GM18868 (cell line): ENCODE measurements around the gene IL17REL.

Experiments
- ATAC-seq: cut with Tn5 transposase; IDR thresholded peaks from one replicate; pipeline ENCODE4 v1.9.1; 2021; ENCODE audit warnings: mild to moderate bottlenecking, moderate library complexity; ENCODE audit not compliant: unreplicated experiment

IL17REL gene

DNA sequence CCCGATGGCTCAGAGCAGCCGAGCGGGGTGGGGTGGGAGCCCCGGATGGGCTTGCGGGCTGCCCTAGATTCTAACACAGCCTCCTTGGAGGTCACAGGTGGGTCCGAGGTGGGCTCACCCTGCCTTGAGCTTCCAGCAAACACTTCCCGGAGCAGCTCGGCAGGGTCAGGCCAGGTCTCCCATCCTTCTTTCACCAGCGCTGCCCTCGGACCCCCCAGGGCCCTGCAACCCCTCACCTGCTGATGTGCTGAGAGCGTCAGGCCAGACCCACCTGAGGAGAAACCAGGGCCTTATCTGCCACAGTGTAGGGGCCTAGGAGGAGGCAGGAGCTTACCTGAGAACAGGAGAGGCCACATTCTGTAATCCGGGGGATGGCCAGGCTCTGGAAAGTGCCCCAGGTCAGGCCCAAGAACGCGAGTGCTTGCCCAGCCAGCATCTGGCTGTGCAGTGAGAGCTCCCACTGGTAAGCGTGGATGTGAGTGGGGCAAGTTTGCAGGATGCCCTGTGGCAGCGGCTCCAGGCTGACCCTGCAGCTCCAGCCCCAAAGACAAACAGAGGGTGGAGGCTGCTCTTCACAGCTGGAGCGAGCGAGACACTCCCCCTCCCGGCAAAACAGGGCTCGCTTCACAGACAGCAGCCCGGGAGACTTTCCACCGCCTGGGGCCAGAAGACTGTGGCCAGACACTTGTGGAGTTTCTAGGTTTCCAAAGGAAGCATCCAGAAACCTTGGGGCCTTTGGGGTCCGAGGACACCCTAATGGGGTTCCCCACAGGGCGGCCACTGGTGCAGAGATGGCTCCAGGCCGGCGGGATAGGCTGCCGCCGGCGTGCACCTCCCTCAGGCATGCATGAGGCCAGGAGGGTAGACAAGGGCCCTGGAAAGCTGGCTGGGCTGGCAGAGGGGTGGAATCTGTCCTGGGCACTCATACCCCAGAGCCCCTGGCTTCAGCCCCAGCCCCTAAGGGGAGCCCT, at the start of gene IL17REL:
Gene IL17REL (minus strand): TSS at position 555 of the 971 bp plus-strand sequence. CDS start 119 bp downstream, at position 436.
- ATAC-seq, result no peak

DNA sequence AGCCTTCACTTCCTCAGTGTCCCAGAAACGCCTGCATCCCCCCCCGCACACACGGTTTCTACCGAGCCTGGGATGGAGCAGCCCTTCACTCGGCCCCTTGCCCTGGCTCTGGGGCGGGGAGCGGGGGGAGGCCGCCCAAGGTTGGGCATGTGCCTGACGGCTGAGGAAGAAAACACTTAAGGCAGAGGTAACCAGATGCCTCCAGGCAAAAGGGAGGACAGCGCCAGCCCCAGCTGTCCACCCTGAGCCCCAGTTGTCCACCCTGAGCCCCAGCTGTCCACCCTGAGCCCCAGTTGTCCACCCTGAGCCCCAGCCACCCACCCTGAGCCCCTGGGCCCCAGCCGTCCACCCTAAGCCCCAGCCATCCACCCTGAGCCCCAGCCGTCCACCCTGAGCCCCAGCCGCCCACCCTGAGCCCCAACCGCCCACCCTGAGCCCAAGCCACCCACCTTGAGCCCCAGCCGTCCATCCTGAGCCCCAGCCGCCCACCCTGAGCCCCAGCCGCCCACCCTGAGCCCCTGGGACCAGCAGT, 49.3 kb upstream of the IL17REL start:
- ATAC-seq, result no peak

DNA sequence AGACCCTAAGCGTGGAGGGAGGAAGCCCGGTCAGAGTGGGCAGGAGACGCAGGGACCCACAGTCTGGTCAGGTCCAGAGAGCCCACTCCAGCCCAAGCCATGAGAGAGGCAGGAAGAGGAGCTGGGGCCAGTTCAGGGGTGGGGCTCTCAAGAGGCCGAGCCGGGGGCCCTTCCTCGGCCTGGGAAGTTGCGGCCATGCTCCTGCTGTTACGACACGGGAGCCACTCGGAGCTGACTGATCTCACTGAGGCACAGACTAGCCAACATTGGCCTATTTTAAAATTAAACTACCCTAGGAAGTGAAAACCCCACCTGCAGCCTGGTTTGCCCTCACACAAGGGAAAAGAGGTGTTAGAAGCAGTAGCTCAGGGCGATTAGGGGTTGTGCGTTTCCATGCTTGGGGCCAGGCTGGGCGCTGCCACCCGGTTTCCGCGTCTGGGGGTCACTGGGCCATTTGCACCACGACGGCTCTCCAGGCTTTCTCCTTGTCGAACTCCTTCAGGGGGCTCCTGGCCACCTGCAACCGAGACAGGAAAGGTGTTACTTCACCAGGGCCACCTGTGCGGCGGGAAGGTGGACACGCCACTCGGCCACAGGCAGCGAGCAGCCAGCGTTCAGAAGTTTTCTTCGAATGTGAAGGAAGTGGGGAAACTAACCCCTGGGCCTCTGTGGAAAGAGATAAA, 48.7 kb upstream of the IL17REL start:
- no peak for ATAC-seq

DNA sequence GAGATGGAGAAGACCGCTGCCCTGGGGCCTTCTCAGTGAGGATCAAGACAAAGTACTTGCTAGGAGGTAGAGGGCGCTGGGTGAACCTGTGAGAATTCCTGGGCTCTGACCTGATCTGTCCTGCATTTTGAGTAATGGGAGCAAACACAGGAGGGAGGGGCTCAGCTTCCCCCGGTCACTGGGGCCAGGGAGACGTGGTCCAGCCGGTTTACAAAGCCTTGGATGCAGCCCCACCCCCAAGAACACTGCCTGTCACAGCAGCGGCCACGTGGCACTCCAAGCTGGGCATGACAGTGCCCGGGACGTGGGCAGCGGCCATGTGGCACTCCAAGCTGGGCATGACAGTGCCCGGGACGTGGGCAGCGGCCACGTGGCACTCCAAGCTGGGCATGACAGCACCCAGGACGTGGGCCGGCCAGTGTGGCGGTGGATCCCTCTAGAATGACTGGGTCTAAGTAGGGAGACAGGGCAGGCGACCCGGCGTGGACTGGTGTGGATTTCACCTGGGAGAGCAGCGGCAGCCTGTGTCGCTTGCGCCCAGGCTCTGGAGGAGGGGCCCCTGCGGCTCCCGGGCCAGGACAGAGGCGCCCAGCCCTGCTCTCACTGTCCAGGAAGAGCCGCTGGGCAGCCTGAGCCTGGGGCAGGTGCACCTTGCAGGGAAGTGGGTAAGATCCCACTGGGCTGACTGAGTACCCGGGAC, 48.0 kb upstream of the IL17REL start:
- no peak for ATAC-seq

GRCh38 chr22:50059881-50060262, 47.3 kb upstream of the IL17REL start:
- no peak for ATAC-seq

- ATAC-seq, result no peak
Observed at GRCh38 chr22:50058906-50059880, 46.6 kb upstream of the IL17REL start.

DNA sequence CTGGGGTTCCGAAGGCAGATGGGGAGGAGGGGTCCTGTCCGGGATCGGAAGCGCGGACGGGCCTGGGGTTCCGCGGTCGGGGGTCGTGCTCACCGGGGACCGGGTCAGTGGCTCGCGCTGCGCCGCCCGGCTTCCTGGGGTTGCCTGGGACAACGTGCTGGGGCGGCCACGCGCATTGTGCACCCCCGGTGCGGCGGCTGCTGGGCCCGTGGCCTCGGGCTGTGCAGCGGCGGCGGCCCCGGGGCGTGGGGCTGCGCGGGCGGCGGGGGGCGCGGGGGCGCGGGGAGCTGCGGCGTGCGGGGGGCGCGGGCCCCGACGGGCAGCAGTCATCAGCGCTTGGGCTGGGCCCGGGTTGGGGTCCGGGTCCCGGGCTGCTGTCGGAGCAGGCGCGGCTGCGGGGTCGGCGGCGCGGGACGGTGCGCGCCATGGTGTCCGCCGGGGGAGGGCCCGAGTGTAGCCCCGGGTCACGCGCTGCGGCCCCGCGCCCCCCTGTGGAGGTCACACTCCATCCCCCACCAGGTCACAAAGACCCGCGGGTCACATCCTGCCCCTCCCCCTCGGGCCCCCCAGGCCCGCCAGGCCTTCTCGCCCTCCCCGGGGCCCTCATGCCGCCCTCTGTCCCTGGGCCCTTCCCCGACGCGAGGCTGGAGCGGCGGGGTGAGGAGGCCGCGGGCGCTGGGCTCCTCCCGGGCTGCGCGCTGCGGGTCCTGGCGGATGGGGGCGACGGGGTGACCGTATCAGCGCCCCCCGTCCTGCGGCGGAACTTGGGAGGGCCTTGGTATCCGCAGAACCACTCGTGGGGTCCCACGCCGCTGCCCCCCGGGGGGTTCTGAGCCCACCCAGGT, 45.7 kb upstream of the IL17REL start, which contains the start of gene TTLL8:
Gene TTLL8 (minus strand): TSS at position 238 of the 845 bp plus-strand sequence.
- no peak for ATAC-seq

- no peak for ATAC-seq
Observed at GRCh38 chr22:50057278-50058060, 44.9 kb upstream of the IL17REL start.

DNA sequence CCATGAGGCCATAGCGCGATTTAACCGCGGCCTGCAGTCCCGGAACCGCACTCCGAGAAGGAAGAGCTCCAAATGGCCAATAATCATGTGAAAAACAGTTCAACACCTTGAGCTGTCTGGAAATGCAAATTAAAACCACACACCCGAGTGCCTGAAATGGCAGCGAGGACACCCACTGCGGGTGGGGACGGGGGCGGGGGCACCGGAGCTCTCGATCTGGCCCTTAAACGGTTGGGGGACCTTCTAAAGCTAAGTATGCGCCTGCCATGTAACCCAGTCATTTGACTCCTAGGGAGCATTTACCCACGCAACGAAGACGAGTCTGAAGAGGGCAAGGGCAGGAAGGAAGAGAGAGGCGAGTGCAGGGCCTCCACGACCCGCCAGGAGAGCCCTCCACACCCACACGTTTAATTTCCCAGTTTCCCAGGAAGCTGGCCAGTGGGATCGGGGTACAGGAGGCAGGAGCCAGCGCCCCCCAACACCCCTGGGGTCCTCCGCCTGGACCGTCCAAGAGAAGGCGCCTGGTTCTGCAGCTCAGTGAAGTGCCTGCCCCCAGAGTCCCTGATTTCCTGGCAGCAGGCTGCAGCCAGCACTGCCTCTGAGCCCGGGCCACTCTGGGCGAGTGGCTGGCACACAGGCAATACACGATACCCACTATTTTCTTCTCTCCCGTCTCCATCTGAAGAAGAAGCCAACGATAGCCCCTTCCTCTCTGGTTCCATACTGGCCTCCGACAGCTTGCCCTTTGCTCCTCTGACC, 43.8 kb upstream of the IL17REL start:
- ATAC-seq, result no peak

- no peak for ATAC-seq
Observed at GRCh38 chr22:50053861-50054260, 41.3 kb upstream of the IL17REL start.

- no peak for ATAC-seq
Observed at GRCh38 chr22:50051930-50052329, 39.4 kb upstream of the IL17REL start.

DNA sequence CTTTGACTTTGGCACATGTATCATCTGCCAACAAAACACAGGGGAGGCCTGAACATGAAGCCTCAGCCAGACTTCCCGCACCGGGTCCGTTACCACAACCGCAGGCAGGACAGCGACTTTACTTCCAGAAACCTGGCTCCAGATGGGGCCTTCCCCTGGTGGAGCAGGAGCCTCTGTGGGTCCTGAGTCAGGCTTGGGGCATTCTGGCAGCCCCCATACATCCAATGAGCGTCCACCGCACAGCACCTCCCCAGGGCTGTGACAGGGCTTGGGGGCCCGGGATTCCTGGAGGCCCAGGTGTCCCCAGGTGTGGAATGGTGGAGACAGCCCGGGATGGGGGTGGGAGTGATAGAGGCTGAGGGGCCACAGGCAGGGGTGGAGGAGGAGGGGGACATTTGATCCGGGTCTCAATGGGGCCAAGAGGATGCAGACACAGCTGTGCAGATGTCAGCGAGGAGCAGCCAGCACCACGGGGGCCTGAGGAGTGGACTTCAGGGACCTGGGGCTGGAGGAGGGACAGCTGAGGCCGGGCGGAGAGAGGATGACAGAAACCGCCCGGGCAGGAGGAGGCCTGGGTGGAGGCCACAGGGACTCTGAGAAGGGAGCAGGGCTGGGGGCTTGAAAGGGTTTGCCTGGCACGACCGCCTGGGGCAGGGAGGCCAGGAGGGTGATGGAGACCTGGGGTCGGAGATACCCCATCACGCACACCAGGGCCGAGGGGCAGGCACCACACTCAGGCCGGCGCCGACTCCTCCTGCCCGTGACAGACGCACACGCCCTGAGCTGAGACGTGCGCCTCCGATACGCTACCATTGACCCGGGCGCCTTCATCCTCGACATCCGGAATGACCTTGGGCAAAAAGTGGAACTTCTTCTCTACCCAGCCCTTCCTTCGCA, 37.0 kb upstream of the IL17REL start:
- ATAC-seq, result no peak

- ATAC-seq, result no peak
Observed at GRCh38 chr22:50048836-50049235, 36.3 kb upstream of the IL17REL start.

DNA sequence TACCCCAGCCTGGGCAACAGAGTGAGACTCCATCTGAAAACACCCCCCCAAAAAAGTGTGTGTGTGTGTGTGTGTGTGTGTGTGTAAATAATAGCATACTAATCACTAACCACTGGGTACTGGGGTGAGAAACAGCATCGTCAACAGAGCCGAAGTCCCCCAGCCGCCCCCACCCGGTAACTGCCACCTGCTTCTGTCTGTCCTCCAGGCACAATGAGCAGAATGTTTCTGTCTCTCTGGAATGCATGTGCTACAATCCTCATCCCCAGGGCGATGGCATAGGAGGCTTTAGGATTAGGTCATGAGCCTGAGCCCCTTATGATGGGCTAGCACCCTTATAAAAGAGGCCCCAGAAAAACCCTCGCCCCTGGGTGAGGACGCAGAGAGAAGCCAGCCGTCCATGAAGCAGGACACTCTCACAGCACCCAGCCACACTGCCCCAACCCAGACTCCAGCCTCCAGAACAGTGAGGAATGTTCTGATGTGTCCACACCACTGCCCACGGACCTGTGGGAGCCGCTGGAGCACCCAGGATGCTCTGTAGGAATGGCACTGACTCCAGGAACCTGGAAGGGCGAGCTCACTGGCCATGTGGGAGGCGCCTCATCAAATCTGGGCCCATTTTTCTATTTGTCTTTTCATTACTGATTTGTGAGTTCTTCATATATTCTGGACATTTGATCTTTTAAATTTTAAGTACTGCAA, 35.6 kb upstream of the IL17REL start:
- no peak for ATAC-seq

DNA sequence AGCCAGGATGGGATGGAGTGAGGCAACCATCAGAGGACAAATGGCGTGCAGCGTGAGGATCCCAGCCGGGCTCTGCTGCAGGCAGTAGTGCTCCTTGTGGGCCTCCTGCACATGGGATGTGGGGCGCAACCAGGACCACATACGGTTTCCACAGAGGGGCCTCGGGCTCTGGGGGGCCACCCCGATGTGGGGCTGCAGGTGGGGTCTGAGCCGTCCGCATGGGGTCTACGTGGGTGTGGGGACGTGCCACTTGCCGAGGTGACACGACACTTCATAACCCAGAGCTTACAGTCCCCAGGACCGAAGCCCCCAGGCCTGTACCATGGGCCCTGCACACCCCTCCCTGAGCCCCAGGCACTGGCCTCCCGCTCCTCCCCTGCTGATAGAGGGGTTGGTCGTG, 34.8 kb upstream of the IL17REL start:
- no peak for ATAC-seq
